Activated naive CD4-positive, alpha-beta T cell treated with Interleukin-2 at 50 U/mL for 16 hours (primary cell): ENCODE results near the gene RCAN2.

ENCODE experiments used
- DNase-seq: peaks from one replicate; pipeline ENCODE4 v3.0.0-alpha.2; 2020

Gene RCAN2

DNA sequence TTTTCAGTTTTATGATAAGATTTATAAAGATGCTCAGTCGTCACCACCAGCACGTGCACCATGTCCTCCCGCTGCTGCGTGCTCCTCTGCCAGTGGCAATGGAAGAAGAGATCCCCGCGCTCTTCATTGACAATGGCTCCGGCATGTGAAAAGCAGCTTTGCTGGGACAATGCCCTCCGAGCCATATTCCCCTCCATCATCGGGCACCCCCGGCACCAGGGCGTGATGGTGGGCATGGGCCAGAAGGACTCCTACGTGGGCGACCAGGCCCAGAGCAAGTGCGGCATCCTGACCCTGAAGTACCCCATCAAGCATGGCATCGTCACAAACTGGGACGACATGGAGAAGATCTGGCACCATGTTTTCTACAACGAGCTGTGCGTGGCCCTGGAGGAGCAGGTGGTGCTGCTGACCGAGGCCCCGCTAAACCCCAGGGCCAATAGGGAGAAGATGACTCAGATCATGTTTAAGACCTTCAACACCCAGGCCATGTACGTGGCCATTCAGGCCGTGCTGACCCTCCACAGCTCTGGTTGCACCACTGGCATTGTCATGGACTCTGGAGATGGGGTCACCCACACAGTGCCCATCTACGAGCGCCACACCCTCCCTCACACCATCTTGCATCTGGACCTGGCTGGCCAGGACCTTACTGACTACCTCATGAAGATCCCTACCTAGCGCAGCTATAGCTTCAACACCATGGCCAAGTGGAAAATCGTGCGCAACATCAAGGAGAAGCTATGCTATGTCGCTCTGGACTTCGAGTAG, 286.2 kb downstream of the RCAN2 start:
- DNase-seq, result no peak

DNA sequence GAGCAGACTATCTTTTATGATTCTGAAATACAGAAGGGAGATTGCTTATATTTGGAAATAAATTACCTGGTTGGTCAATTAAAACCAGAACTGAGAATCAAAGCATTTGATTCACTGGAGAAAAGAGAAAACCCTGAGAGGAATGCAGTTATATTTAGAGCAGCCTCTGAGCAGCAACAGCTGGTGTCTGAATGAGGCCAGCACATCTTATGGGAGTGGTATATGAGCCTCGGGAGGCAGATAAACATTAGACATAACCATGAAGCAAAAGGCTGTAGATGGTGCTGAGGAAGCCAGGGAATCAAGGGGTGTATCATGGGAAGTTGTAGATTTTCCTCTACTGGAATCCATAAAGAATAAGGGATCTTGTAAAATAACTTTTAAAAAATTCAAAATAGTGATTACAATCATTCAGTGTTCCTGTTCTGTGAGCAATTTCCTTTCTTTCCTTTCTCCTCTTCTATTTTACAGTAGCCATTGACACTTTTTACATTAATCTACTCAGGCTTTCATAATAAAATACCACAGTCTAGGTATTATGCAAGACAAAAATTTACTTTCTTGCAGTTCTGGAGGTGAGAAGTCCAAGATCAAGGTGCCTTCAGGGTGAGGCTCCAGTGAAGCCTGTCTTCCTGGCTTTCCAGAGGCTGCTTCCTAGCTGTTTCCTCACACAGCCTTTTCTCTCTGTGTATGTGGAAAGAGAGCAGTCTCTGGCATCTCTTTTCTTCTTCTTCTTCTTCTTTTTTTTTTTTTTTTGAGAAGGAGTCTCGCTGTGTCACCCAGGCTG, 287.7 kb downstream of the RCAN2 start:
- DNase-seq, result no peak

DNA sequence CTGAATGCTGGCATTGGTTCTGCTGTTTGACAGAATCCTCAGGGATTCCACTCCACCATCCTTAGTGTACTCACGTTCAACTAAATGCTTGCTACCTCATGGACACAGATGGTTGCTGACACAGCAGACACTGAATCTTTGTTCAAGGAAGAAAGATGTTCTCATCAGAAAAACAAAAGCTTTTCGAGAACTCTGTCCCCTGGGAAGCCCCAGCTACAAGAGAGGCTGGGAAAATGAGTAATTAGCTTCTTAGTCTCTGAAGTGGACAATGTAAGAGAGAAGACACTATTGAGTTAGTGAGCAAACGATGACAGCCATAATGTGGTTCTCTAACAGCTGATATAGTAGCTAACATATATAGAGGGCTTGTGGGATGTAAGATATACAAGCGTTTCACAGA, 289.5 kb downstream of the RCAN2 start:
- no peak for DNase-seq

DNA sequence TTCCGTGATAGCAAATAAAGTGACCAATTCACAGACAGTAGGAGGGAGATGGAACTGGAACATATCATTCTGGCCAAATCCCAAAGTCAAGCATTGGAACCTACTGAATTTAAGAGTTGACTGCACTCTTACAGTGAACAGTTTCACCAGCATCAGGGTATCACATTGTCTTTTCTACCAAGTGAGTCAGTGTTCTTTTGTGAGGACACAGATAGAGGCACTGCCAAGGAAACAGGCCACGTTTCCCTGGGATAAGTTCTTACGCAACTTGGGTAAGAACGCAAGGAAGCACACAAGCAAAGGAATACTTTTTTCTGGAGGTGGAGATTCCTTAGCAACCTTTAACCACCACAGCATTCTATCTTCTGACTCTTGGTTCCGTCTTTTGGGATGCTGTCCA, 291.9 kb downstream of the RCAN2 start:
- no peak for DNase-seq

DNA sequence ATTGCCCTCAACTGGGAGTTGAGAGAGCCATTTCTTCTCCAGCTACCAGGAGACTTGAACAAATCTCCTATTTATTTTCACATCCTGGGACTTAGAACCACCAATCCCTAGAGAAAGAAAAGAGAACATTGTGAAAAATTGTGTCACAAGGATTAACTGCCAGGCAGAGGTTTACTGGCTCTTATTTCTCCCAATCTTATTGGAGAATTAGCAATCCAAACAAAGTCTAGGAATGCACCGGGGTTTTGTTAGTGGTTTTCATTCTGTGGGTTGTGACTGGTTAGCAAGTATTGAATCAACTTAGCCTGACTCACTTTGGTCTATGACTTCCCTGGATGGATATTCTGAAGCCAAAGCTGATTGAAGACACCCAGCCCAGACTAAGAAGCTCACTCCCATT, 299.3 kb downstream of the RCAN2 start:
- DNase-seq, result no peak

DNA sequence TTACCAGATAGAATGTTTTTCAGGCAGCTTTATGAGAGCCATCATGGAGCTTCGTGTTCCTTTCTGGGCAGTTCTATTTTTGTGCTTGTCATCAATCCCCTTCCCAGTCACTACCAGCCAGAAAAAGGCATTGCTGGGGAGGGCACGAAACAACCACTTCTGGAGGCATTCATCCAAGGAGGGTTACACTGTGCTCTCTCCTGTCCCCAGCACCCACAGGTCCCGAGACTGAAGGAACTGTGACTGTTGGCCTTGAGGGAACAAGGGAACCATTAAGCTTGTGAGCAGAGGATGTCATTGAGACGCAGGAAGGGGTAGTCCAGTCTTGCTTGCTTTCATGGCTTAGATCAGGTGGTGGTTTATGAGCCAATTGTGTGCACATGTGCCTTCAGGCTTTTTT, 300.4 kb downstream of the RCAN2 start:
- no peak for DNase-seq

DNA sequence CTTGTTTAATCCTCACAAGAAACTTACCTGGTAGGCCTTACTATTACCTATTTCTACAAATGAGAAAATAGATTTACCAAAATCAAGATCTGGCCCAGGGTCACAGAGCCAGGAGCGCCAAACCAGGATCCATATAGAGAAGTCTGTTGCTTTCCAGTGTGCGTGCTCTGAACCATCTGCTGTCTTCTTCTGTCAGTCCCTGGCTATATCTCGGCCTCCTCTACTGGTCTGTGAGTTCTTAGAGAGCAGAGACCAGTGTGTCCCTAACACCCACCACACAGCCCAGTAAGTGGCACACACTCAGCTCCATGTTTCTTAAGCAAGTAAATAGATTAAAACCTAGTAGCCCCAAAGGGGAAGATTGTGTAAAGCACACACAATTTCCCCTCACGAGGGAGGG, 301.5 kb downstream of the RCAN2 start:
- no peak for DNase-seq

DNA sequence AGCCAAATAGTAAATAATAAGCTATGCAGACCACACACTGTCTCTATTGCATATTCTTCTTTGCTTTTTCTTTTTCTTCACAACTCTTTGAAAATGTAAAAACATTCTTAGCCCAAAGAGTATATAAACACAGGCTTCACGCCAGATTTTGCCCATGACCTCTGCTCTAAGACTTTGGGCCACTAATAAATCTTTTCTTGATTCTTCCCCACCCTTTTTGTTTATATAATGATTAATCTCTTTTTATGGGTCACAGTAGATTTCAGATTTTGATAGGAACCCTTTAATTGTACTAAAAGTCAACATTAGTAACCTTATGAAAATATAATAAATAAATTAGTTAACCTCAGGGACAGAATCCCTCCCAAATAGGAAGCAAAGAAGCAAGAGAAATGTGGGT, 304.7 kb downstream of the RCAN2 start:
- DNase-seq, result no peak

DNA sequence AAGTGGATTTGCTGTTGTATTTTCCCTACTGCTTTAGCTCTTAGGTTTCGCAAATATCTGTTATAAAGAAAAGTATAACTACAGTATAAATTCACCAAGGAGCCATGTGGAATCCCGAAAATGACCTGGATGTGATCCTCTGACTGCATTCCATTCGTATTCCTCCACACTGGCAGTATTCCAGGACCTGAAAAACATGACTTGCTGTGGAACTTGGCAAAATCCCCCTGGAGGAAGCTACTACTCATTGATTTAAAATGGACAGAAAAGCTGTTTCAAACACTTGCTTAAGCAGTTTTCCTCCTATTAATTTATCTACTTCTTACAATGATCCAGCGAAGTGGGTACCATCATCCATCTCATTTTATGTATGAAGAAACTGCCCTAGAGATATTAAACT, 307.1 kb downstream of the RCAN2 start:
- DNase-seq, result no peak

DNA sequence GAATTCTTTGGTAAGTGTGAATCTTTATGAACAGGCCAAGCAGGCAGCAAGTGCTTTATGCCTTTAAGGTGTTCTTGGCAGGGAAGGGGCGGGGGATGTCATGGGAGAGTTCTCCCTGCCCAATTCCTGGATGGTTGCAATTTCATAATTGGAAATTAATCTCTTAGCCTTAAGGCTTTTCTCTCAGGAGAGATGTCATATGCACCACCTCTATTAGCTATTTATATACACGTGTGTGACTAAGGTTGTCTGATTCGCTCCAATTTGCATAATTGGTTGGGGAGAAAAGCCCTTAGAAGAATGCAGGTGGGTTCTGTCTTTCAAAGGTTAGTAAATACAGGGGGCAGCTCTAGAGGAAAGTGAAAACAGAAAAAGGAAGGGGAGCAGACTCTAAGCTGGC, 315.3 kb downstream of the RCAN2 start:
- no peak for DNase-seq

DNA sequence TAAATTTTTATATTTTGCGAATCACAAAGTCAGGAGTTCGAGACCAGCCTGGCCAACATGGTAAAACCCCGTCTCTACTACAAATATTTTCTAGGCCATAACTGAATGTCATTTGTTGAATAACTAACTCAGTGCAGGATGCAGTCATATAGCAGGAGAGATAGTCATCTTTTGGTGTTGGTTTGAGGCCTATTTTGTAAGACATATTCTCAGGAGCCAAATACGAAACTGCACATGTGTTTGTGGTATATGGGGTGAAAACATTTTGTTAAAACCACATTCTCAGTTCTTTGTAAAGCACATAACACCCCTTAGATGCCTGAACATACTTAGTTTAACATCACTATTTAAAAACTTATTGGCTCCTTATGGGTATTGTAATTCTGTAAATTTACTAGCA, 315.8 kb downstream of the RCAN2 start:
- DNase-seq, result no peak

DNA sequence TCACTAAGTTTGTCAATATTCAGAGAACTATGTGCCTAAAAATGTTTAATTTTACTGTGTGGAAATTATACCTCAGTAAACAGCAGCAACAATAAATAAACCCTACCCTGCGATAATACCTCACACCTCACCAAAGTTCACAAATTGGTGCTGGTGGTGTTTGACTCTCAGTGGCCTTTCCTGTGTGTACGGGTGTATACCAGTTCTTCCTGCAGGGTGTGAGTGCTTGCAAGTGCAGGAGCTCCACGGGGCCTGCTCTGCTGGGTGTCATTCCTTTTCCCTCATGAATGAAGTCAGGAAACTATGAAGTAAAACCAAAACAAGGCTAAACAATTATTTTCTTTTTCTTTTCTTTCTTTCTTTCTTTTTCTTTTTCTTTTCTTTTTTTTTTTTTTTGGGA, 316.3 kb downstream of the RCAN2 start:
- DNase-seq, result no peak

DNA sequence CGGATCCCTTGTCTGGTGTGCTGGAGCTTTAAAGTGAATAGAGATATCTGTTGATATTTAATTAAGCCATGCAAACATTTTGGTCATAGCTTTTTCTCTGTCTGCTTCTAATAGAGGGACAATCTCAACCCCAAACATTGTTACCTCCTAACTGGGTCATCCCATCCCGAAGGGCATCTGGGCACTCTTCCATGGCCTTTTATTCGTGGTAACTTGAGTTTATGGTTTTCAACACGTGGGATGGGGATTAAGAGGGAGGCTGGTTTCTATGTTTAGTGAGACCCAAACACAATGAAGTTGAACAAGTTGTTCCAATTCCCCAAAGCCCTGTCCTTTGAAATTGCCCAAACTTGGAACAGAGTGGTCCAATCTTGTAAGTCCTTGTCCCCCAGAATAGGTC, 319.1 kb downstream of the RCAN2 start:
- DNase-seq, result no peak
